OCI-LY7 (cell line): ENCODE results near the gene ZSCAN10.

Experiments
- CTCF ChIP-seq: fragments of 200-600 bp; sonication (generic); conservative IDR thresholded peaks from 2 replicates; pipeline ENCODE4 v1.5.1; 2014; ENCODE audit warnings: mild to moderate bottlenecking, antibody characterized with exemption, low read length, moderate library complexity, mixed read lengths
- EZH2phosphoT487 ChIP-seq: fragments of 200-600 bp; sonication (generic); IDR thresholded peaks from 2 replicates; pipeline ENCODE4 v1.6.1; 2018; ENCODE audit warnings: low read depth, borderline replicate concordance, mild to moderate bottlenecking, mixed run types, antibody characterized with exemption, low read length, moderate library complexity, mixed read lengths

- TF ChIP-seq CTCF = no peak
- TF ChIP-seq EZH2phosphoT487 = no peak
Observed at GRCh38 chr16:3145660-3146059, 46.6 kb upstream of the ZSCAN10 start.
